CD4-positive, alpha-beta T cell treated with Interleukin-21 for 1 hour (primary cell): Measurements from ENCODE around the gene XYLT2.
"Not testable (repeated sequence)": the region's sequence is repeated elsewhere in the genome, so short reads cannot be mapped to it uniquely, and the experiment has no call there.

ENCODE experiments used
- DNase-seq: peaks from one replicate; pipeline ENCODE4 v3.0.0-alpha.2; 2020

Gene XYLT2

DNA sequence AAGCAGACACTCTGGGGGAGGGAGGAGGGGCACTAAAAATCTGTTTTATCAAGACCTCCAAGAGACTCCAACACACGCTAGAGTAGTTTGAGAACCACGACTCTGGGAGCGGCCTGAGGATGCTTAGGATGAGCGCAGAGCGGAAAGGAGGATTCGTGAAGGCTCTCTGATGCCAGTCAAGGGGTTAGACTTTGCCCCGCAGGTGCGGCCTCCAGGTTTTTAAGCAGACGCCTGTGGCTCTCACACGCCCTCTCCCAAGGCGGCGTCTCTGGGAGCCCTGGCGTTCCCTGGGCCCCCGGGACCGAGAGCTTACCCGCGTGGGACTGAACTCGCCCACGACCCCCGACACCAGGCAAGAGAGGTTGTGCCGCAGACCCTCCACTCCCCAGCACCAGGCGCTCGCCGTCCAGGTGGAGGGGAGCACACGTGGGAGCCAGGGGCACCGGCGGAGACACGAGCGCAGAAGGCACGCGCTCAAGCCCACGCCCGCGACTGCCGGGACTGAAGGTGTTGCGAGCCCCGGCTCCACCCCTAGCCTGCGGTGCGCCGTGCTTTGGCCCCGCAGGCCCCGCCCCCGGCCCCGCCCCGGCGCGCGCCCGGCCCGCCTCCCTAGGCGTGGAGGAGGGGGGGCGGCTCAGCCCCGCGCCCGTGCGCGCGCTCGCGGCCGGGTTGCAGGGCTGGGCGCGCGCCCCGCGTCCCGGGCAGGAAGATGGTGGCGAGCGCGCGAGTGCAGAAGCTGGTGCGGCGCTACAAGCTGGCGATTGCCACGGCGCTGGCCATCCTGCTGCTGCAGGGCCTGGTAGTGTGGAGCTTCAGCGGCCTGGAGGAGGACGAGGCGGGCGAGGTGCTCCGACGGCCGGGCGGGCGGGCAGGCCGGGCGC lies at the start of gene XYLT2:
Gene XYLT2, plus strand, starts transcription at position 695 of the 881 bp plus-strand sequence. Its CDS starts 15 bp downstream, at position 710.
- DNase-seq = peak; percentile 93

DNA sequence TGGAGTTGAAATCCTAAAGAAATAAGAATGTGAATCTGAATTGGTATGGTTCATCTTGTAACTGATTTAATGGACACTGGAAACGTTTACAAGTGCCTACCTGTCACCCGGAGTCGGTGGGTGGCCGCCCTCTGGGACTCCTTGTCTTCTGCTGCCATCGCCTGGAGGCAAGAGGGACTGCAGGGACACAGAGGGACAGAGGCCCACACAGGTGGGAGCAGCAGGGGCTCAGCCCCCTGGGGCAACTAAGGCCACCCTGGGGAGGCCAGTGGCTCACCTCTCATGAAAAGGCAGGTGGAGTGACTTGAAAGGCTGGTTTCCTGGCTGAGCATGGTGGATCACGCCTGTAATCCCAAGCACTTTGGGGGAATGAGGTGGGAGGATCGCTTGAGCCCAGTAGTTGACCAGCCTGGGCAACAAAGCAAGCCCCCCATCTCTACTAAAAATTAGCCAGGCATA lies 48.5 kb upstream of the XYLT2 start:
- peak; percentile 81 for DNase-seq

DNA sequence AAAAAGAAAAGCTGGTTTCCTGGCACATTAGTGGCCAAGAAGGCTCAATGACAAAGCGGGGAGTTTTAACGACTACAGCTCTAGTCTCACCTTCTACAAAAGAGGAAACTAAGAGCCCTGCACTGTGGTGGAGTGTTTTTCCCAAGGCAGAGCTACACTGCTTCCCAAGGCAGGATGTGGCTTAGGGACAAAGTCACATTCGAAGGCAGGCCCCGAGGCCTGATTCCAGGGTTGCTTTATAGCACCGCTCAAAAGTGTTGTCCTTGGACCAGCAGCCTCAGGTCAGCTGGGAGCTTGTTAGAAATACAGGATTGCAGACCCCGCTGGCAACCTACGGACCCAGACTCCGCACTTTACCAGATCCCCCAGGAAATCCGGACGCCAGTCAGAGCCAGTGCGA lies 47.9 kb upstream of the XYLT2 start:
- no peak for DNase-seq

DNA sequence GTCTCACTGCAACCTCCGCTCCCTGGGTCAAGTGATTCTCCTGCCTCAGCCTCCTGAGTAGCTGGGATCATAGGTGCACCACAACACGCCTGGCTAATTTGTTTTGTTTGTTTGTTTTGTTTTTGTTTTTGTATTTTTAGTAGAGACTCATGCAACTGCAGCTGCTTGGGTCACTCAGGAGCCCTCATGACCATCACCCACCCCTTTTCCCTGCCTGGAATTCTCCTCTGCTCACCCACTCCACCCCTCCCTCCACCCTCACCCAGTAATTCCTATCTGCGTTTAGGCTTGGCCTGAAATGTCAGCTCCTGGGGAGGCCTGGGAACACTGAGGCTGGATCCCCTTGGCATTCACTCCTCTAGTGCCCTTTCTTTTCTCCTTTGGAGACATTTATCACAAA lies 46.1 kb upstream of the XYLT2 start:
- no peak for DNase-seq

DNA sequence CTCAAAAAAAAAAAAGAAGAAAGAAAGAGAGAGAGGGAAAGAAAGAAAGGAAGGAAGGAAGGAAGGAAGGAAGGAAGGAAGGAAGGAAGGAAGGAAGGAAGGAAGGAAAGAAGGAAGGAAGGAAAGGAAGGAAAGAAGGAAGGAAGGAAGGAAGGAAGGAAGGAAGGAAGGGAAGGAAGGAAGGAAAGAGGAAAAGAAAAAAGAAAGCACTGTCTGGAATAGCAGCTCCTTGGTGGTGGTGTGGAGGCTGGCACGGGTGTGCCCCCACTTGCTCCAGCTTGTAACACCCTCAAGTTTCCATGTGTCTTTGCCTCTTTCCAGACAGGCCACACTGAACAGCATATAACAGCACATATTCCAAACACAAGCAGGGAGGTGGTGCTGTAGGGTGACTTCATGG lies 45.1 kb upstream of the XYLT2 start:
- DNase-seq = not testable (repeated sequence)

DNA sequence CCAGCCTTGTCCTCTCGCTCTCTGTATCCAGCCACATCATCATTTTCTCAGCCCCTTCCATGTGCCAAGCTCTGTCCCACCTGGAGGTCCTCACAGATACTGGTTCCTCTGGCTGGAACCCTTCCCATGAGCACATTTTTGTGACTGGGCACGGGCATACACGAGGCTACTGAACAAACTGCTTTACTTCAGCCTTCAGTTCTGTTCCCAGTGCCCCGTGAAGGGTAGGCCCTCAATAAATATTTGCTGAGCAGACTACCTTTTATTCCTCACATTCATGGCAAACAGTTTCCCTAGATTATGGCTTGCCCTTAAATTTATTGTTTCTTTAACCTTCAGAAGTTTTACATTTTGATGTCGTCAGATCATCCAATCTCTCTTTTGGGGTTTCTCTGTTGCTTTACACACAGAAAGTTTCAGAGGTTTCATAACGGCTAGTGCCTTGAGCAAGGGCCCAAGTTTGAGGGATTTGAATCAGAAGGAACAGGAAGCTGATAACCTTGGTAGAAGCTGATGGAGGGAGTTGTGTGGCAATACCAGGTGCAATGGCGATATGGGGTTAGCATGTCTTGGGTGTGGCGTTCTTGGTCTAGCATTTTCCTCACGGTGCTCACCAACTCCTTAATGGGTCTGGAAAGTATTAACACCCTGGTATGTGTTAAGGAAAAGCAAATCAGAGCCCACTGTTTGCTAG lies 43.9 kb upstream of the XYLT2 start:
- no peak for DNase-seq

DNA sequence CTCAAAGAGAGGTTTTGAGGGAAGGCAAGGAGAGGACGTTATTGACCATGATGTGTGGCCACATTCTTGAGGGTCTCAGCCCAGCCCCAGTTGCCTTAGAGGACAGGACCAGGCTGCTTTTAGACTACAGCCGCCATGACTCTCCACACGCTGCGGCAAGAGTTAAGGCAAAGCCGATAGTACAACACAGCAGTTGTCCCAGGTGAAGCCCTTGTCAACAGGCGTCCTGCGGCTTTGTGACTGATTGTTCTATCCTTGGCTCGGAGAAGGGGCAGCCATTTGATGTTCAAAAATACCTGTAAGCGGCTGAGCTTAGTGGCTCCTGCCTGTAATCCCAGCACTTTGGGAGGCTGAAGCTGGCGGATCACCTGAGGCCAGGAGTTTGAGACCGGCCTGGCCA lies 42.9 kb upstream of the XYLT2 start:
- DNase-seq = no peak

DNA sequence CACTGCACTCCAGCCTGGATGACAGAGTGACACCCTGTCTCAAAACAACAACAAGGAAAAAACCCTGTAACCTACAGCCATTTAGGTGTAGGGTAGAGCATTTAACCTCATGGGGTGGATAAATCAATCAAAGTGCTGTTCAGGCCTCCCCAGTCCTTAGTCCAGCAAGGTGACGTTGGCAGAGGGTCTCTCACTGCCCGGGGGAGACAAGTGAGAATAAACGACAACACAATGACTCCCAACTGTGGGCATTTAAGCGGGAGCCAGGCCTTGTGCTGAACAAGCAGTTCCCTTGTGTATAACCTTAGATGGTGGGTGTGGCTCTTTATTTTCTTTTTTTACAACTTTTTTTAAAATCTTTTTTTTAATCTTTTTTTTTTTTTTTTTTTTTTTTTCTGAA lies 42.3 kb upstream of the XYLT2 start:
- DNase-seq = no peak

DNA sequence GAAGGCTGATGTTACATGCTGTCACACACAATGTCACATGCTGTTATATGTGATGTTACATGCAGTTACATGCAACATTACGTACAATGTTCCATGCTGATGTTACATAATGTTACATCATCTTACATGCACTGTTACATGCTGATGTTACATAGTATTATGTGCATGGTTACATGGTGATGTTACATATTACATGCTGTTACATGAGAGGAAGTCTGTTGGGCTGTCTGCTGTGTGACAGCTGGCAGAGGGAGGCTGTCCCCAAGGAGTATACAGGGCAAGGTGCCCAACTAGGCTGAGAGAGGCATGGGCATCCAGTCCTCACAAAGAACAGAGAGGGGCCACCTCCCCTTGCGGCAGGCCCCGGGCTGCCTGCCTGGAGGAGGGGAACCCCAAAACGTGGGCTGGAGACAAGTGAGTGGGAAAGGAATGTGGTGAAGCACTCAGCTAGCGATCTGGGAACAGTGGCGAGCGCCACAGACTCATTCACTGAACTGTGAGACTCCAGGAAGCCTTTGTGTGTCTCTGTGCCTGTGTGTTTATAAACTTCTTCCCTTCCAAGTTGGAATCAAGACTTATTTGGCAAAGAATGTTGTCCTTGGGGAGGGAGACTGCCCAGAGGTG lies 41.0 kb upstream of the XYLT2 start:
- DNase-seq = no peak

DNA sequence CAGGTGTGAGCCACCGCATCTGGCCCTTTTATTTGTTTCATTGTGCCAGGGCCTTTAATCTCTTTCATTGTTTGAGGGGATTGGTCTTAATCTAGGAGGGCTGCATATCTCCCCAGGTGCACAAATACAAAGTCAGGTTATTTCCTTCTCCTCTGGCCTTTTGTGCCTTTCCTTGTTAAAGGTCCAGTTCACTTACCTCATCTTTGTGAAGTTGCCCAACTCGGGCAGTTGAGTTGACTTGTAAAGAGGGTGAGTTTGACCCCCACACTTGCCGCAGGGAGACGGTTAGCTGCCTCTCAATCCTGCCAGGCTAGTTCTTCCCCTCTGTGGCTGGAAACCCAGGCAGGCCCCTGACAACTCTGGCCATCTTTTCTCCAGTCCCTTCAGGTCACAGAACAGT lies 38.3 kb upstream of the XYLT2 start:
- no peak for DNase-seq

DNA sequence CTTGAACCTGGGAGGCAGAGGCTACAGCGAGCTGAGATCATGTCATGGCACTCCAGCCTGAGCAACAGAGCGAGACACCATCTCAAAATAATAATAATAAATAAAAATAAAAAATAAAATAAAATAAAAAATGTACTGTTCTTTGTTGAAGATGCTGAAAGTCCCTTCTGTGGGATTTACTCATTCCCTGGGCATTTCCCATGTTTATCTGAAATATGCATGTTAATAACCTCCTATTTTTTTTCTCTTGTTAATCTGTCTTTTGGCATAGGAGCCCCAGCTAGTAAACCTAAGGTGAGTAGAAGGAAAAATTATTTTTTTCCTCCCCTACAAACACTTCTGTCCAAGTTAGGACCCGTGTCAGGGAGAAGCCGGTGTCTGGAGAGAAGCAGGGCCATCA lies 37.3 kb upstream of the XYLT2 start:
- DNase-seq = no peak

DNA sequence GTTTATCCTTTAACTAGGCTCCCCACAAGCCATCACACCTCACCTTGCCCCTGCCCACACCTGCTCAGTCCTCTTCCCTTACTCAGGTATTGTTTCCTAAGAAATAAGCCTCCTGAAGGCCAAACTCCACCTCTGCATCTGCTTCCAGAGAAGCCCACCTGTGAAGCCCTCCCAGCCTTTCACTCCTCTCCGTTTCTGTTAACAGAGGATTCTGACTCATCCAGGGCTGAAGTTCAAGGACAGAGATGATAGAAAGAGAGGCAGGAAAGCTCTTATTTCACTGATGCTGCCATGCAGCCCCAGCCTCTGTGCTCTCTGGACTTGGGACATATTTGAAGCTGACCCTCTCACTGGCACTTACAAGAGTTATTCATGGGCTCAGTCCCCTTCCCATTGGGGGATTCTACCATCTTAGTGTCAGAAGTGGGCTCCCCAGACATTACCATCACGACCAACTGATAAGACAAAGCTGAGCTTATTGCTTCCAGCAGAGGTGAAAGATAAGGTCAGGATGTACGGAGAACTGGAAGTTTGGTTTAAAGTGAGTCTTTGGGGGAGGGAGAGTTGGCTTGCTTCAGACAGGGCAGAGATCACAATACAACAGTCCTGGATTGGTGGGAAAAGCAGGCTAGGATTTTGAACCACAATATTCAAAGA lies 35.3 kb upstream of the XYLT2 start:
- no peak for DNase-seq

DNA sequence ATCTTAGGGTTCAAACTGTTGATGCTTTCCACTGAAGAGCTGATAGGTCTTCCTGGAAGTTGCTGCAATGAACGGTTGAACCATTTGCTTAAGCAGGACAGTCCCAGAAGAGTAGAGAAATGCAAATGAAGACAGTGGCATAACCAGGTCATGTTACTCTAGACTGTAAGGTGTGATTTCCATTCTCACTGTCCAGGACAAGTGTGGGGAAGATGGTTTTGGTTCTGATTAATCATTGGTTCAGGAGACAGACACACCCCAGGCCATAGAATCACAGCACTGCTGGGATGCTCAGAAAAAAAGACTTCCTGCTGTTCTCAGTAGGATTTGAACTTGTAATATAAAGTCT lies 34.8 kb upstream of the XYLT2 start:
- DNase-seq = no peak

DNA sequence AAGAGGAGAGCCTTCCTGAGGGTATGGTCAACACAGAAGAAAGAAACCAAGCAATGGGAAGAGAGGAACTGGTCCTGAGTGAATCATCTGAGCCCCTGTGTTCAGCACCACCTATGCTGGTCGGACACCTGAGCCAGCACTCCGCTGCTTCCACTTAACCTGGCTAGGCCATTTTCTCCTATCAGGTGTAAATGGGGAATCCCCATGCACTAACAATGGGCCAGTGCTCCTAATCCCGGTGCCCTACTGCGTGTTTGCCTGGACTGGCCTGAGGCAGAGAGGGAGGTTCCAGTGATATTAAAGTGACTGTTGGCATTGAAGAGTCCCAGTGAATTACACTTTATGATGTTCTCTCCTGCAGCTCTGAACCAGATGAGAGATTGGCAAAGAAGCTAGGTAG lies 34.4 kb upstream of the XYLT2 start:
- DNase-seq = no peak

DNA sequence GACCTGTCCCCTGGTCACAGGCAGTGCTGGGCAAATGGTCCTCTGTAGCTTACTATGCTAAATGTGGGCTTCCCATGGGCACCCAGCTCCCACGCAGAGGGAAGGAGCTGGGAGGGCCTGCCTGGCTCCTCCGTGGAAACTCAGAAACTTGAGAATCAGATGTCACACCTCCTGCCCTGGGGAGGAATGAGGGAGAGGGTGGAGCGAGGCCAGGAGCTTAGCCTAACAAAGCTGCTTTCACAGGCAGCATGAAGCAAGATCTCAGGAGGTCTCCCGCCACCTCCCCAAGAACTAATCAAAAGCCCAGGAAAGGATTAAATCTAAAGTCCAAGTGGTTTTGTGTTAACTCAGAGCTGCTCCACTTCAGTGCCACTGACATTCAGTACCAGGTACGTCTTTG lies 33.6 kb upstream of the XYLT2 start:
- DNase-seq = no peak

DNA sequence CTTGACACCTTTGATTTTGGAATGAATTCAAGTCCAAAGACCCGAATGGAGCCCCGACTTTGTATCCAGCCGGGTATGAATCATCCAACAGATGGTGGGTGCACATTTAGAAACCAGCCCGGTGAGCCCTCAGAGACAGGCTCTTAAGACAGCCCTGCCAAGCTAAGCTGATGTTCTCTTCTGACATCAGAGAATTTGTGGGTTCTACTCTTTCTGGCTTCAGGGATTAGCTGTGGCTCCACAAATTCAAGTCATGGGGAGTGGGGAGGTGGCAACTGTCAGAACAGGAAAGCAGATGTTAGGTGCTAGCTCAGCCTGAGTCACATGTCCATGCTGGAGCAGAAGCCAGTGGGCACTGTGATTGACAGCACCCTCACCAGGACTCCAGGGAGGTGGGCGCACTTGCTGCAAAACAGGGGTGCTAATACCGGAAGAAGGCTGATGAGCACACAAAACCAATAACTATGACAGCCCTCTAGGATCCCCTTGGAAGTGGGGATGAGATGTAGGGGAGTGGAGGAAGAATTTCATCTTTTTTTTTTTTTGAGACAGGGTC lies 31.4 kb upstream of the XYLT2 start:
- DNase-seq = no peak

DNA sequence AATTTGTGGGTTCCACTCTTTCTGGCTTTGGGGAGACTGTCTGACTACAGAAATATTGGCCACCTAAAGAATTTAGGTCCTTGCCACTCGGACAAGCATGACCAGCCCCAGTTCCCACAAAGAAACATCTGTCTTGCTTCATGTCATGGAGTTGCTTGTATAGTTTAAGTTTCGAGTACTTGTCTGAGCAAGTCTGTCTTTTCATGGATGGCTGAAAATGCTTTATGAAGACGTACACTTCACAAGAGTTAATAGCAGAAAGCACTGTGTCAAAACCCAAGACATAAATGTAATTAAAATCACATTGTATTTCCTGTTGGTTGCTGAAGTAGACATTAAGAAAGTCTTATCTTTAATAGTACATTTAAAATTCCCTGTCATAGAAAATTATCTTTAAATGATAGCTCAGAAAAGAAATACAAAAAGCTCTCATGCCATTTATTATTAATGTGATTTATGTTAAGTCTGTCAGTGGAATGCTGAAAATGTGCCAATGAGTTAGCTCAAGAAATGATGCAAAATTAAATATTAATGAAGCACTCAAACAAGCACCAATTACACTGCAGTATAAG lies 29.8 kb upstream of the XYLT2 start:
- no peak for DNase-seq

DNA sequence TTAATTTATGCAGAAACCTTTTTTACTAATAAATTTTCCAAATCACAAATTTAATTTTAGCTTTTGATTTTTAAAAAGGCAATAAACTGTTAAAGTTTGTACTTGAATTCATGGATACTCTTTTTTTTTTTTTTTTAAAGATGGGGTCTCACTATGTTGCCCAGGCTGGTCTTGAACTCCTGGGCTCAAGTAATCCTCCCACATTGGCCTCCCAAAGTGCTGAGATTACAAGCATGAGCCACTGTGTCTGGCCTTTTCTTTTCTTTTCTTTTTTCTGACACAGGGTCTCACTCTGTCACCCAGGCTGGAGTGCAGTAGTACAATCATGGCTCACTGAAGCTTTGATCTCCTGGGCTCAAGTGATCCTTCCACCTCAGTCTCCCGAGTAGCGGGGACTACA lies 29.3 kb upstream of the XYLT2 start:
- DNase-seq = not testable (repeated sequence)

DNA sequence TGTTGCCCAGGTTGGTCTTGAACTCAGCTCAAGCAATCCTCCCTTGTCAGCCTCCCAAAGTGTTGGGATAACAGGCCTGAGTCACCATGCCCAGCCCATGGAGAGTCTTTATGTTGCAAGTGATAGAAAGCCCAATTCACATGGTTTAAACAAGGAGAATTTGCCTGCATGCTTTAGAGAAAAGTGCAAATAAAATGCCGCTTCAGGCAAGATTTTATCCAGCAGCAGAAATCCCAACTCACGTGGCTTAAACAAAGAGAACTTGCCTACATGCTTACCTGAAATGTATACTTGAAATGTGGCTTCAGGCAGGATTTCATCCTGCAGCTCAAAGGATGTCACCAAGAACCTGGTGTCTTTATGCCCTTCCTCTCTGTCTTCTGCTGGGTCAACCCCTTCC lies 28.8 kb upstream of the XYLT2 start:
- DNase-seq = no peak

DNA sequence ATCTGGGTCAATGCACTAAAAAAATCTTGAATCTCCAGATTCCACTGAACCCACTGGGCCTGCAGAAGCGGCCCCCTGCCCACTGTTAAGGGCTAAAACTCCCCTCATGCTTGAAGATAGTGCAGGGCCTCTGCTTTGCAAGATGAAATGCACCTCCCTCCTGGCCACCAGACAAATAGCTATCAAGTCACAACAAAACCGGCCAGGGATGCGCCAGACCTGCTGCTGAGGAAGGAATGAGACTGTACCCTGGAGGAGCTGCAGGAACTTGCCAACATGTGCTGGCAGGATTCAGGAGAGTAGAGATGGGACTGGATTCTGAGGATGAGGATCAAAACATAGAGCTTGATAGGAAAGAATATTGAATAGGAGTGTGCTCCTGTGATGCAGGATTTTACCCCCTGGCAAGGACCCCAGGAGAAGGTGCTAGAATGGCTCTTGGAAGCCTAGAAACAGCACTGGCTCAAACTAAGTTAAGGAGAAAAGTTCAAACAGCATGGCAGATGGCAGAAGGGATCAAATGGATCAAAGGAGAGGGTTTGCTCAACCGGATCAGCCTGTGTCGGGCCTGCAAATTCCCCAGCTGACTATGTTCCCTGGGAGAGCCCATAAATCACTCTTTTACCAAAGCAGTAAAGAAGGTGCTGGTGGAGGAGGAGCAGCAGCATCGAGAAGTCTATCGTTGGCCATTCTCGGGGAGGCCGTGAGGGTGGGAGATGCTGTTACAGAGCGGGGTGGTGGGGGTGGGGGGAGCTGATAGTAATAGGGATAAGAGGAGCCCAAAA lies 27.2 kb upstream of the XYLT2 start:
- DNase-seq = no peak

DNA sequence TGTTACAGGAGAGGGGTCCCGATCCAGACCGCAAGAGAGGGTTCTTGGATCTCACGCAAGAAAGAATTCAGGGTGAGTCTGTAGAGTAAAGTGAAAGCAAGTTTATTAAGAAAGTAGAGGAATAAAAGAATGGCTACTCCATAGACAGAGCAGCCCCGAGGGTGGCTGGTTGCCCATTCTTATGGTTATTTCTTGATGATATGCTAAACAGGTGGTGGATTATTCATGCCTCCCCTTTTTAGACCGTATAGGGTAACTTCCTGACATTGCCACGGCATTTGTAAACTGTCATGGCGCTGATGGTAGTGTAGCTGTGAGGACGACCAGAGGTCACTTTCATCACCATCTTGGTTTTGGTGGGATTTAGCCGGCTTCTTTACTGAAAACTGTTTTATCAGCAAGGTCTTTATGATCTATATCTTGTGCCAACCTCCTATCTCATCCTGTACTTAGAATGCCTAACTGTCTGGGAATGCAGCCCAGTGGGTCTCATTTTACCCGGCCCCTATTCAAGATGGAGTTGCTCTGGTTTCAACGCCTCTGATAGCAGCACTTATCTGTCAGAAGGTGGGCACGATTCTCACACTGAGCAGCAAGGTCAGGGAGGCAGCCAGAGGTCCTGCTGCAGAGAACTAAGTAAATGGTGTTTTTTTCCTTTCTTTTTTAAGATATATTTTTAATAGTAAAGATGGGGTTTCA lies 26.5 kb upstream of the XYLT2 start:
- DNase-seq = no peak
